GM21786 (cell line): ENCODE data around the gene EYS.
"Not testable (repeated sequence)": the region's sequence is repeated elsewhere in the genome, so short reads cannot be mapped to it uniquely, and the experiment has no call there.

Experiments used
- ATAC-seq: cut with Tn5 transposase; IDR thresholded peaks from one replicate; pipeline ENCODE4 v1.9.1; 2021; ENCODE audit not compliant: unreplicated experiment

Gene EYS

DNA sequence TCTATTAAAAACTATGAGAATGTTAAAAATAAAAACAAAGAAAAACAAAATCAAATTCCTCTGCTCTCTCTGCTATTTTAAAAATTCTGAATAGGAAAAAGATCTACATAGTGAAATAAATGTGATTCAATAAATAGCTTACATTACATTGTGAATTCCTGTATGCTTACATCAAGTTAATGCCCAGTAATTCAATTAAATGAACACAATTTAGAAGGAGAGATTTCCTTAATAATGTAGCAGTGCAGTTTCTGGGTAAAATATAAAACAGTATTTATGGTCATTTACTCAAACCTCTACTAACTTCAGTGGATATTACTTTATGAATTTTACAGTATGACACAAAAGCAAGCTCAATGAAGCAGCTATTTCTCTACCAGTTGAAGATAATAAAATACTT, 594.6 kb downstream of the EYS start:
- no peak for ATAC-seq

DNA sequence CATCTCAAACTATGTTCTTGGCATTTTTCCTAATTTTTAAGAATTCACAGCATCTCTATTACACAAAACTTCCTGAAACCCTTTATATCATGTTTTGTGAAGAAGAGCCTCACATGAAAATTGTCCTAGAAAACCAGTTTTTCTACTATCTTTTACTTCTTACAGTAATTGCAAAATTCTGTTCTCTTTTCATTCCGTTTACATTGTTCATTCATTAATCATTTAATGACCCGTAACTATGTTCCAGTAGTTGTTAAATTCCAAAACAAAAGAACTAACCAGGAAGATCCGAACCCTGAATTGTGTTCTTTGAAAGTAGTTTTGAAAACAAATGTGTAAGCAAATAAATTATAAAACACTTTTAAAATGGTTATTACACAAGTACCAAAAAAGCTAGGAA, 597.0 kb downstream of the EYS start:
- no peak for ATAC-seq

DNA sequence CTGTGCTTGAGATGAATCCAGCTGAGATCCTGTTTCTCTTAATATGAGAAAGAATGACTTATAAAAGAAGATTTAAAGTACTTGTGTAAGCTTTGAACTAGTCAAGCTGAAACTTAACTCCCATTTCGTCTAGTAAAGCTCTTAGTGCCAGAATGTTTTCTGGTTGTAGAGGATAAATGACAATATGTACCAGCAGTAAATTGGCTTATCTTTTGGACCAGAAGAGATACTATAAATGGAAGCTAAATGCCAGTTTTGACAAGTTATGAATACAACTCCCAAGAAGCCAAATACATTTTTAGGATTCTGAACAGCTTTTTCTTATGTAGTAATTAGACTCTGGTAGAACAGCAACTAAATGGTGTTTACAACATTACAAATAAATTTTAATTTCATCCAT, 608.7 kb downstream of the EYS start:
- ATAC-seq = no peak

DNA sequence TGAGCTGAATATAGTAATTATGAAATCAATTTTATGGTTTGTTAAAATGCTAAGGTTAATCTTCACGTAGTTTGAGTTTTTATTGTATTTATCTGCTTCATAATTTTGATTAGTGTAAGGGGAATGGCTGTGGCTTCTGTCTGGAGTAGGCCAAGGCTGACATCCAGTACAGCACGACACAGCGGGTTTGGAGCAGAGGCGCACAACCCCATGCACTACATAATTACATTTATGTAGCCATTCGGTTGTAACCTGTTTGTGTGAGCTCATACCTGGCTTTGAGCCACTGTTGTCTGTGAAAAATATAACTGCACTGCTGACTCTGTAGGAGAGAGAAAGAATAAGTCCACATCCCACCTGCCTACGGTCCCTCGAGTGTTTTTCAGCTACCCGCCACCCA, 615.5 kb downstream of the EYS start:
- ATAC-seq = no peak

DNA sequence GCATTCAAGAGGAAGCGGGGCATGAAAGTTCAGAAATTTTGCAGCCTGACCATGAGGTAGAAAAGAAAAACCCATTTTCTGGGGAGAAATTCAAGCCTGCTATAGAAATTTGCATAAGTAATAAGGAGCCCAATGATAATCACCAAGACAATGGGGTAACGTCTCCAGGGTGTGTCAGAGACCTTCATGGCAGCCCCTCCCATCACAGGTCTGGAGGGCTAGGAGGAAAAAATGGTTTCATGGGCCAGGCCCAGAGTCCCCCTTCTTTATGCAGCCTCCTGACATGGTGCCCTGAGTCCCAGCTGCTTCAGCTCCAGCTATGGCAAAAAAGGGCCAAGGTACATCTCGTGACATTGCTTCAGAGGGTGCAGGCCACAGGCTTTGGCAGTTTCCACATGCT, 618.5 kb downstream of the EYS start:
- no peak for ATAC-seq

DNA sequence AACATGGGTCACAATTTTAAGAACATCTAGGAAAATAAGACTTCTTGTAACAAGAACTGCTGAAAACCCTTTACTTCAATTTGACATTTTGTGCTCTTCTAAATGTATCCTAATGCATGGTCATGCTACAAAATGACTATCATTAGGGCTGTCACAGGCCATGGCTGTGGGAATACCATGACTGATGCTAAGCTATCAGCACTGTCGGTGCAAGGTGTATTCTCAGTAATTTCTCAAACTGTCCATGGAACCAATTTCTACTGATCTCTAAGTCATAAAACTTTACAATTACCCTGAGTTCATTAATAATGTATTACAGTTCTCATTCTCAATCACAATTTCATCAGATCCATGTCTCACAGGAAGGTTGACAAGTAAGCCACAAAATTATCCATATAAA, 625.3 kb downstream of the EYS start:
- no peak for ATAC-seq

DNA sequence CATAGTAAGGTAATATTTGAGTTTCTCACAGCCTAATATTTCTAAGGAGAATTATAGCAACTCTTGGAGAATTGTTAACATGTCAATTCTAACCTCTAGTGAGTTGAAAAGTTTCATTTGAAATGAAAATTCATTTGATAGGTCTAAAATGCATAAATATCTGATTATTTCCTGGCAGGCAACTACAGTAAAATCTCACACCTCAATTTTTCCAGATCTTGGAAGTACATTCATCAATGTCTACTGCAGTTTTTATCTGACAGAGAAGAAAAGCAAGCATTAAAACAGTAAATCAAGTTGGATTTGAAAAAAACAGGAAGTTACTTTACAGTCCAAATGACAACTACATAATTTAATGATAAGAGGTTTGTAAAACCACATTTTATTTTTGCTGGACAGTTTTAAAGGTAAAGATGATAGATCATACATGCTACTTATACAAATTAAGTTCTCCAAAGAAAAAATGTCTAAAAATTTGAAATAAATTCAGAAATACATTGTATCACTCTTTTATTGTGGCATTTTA, 631.3 kb downstream of the EYS start:
- ATAC-seq = no peak

DNA sequence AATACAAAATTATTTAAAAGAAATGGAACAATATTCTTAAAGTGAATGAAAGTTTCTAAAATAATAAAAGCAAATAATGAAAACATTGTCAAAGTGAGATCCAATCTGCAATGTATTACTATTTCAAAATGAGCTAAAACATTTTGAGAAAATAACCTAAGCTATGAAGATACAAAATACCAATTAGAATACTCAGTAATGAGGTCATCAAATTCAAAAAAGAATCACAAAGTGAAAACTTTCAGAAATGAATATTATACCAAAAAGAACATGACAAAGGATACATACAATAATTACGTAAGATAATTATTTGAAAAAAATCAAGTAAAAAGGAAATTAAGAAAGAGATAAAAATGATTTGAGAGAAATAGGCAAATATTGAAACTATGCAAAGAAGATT, 634.5 kb downstream of the EYS start:
- ATAC-seq = no peak

DNA sequence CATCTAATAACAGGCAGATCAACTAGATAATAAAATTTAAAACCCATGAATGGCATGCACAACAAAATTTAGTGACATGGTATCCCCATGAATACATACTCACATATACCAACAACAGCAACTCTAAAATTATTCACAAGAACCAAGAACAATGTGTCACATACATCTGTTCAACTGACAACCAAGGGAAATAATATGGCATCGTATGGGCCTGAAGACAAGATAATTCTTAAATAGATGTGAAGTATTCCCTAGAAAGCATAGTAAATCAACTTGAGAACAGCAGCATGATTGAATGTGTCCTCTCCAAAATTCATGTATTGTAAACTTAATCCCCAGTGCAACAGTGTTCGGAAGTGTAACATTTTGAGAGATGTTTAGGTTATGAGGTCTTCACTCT, 635.5 kb downstream of the EYS start:
- ATAC-seq = no peak

DNA sequence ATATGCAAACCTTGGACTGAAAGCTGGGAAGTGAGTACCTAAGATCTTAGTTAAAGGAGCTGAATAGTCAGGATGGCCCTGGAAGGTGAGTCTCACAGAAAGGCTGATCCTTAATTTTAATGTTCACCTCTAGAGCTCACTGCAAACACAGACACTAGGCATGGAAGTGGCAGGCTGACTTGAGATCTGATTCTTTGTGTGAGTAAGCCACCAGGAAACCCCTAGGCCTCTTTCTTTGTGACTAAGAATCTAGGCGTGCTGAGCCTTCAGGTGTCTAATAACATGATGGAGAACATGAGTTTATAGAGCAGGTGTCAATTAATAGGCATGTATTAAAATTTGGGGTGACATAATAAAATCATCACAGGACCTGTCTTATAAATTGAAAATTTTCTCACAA, 642.2 kb downstream of the EYS start:
- no peak for ATAC-seq

DNA sequence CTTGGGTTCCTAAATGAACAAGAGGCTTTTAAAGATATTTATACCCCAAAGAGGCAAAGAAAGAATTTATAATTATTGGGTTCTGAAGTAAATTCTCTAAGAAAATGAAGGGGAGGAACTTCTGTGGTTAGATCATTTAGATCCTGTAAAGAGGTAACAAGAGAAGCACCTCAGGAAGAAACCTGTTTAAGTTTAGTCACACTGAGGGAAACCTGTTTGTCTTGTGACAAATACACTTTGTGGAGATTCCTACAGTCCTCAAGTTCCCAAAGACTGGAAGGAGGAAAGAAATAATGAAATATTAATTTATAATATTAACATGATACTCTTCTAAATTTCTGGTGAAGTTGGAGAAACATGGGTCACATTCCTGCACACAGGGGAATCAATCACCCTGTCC, 647.5 kb downstream of the EYS start:
- no peak for ATAC-seq

DNA sequence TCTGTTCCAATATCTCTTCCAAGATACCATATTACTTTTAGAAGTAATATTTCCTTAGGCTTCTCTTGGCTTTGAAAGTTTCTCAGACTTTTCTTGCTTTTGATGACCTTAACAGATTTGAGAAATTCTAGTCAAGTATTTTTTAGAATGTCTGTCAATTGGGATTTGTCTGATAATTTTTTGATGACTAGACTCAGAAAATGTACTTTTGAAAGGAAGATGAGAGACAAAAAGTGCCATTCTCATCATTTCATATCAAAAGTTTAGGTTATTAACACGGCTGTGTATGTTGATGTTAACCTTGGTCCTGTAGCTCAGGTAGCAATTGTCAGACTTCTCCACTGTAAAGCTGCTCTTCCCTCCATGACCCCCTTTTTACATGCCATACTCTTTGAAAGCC, 651.5 kb downstream of the EYS start:
- ATAC-seq = no peak

DNA sequence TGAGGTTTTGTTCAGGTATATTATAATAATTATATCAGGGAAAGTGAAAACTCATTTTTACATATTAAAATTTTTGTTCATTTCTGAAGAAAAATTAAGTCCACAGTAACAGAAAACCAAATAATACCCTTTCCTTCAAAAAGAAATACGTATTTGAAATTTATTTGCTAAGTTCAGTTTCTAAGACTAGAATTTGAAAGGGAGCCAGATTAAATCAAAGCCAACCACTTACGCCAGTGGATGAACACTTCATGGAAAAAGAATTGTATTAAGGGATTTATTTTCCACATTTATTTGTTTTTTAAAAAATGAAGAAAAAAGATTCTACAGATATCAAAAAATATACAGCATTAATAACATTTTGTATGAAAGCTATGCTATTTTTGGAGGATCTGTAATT, 654.4 kb downstream of the EYS start:
- ATAC-seq = no peak

DNA sequence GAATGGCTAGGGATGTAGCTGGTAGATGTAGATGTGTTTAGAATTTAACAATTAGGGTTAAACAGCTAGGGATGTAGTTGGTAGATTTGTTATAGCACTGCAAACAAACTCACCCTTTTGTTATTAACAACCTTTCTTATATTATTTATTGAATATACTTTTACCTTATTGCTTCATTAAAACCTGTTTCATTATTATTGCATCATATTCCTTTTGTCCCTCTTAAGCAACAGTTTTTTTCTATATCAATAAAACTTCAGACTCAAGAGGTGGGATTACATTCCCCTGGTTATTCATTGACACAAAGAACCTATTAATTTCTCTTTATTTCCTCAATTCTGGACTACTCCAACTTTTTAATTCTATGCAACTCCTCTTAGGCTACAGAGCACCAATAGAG, 661.2 kb downstream of the EYS start:
- no peak for ATAC-seq

DNA sequence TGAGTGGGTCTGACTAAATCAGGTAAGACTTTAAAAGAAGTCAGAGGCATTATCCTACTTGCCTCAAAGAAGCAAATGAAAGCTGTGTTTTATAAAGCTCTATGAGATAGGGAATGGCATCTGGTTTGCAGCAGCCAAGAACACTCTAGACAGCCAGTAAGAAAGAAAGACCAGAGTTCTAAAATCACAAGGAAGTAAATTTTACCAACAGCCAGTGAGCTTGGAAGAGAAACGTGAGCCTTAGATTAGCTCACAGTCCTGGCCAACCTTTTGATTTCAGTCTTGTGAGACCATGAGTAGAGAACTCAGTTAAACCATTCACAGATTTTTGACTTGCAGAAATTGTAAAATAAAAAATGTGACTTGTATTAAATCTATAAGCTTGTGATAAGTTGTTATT, 693.0 kb downstream of the EYS start:
- ATAC-seq = no peak

DNA sequence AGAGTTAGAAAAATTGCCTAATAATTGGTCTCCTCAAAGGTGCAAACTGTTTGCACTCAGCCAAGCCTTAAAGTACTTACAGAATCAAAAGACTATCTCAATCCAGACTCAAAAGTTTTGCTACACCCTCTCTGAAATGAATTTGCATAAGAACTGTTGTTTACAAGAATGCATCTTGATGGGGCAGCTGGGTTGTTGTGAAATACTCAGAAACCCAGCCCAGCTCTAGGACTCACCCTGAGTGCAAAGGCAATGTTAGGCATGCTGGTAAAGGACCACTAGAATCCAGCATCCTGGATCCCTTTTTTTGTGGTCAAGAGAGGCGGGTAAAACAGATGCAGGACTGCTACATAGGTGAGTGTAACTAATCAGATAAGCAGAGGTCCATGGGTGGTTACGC, 700.2 kb downstream of the EYS start:
- no peak for ATAC-seq

DNA sequence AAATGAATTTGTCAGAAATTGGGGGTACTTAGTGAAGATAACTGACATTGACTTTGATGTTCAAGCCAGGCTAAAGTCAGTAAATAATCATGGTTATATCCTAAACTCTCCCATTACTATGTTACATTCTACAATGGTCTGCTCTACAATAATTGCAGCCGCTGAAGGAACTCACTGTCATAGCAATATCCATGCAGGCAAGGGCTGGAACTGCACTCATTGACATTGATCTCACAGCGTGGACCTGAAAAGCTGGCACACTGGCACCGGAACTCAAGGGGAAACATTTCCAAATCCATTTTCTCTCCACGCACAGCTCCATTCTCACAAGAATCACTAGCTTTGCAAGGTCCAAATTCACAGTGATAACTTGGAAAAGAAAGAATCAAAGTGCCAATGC, 702.7 kb downstream of the EYS start:
- ATAC-seq = no peak

DNA sequence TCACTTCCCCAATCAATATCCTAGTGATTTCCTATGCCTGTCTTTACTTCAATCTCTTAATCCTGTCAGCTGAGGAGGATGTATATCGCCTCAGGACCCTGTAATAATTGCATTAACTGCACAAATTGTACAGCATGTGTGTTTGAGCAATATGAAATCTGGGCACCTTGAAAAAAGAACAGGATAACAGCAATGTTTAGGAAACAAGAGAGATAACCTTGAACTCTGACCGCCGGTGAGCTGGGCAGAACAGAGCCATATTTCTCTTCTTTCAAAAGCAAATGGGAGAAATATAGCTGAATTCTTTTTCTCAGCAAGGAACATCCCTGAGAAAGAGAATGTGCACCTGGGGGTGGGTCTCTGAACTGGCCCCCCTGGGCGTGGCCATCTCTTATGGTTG, 704.1 kb downstream of the EYS start:
- not testable (repeated sequence) for ATAC-seq

DNA sequence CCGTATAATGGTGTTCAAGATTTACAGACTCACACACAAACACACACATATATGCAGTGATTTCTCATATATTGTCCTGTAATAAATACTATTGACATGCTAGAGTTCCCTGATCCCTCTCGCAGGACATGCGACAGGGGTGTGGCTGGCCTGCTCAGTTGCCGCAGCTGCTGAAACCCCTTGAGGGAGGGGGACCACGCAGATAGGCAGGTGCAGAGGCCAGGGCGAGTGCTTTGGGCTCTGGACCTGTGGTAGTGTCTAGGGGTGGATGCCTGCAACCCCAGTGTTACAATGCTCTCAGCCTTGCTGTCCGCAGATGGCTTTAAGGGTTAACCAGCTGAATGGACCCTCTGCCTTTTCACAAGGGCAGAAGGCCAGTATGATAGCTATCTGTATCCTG, 706.2 kb downstream of the EYS start:
- ATAC-seq = no peak

DNA sequence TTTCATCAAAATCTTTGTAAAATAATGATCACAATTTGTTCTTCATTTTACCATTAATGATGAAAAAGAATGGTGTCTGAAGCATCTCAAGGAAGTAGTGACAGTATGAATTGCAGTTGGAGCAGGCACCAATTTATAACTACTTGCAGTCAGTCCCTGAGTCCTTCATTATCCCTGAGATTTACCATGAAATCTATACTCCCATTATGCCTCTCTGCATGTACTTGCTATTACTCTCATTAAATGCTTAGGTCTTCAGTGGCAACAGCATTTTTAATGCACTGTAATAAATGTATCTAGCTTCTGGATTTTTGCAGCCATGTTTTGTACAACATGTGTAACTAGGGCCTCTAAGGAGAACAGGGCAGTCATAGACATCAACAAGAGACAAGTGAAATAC, 708.8 kb downstream of the EYS start:
- no peak for ATAC-seq

DNA sequence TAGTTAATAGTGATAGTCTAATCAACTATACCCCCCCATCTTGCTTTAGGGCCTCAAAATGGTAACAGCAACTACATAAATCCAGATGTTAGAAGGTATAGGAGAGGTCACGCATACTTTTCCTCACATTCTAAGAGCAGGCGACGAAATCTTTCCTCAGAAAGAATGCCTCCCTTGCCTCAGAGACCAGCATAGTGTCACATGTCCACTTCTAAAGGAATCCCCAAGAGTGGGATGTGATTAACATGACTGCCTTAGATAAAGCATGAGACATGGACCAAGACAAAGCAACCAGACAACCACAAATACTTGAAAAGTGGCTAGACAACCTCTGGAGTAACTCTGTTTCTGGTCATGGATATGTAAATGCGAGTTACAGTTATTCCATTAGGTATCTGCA, 710.7 kb downstream of the EYS start:
- no peak for ATAC-seq

DNA sequence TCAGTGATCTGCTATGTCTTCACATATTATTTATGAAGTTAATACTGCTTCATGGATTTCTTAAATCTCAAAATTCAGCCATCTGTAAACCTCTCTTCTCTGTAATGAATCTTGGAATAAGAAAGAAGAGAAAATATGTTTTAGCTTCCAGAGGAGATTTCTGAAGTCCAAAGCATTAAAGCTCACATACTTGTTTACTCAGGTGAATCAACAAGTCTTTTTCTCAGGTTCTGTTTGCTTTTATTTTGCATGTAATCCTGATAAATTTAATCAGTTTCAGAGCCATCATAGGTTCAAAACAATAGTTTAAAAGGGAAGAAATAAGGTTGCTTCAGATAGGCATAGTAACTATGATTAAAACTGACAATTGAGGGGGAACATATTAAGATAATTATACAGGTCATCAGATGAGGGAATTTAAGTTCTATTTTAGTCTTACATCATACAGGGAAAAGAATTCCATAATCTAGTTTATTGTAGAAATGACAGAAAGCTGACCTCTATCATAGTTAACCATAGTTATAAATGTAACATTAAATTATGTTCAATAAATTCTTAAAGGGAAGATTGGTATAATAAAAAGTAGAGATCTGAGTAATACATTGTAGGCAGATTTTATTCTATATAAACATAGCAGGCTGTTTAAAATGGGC, 716.2 kb downstream of the EYS start:
- no peak for ATAC-seq

DNA sequence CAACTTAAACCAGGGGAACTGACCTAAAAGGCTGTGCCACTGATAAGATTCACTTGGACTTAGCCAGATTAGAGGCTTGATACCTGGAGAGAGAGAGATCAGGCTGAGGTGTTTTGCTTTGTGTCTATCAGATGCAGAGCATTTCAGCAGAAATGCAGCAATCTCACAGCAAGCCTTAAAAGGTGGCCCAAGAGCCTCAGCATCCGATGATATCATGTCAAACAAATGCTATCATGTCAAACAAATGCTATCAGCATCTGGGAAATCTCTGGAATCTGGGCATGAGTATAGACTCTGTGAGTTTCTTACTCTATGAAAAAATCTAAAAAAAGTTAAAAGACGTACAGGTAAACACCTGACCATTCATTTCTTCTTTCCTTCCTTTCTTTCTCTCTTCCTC, 718.9 kb downstream of the EYS start:
- ATAC-seq = no peak

DNA sequence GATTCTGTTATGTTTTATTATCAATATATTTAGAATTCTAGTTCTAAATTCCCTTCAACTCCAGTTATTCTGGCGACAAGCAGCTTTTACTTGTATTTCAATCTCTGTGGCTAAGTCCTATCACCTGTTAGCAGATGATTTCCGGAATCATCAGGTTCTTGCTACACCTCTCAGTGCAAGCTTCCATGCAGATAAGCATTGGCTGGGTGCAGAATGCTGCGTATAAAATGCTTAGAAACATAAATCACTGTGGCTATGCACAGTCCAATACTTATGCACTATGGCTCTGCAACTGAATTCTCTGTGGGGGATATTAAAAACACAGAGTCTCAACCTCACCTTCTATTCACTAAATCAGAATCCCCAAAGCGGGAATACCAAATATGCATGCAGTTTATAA, 720.0 kb downstream of the EYS start:
- ATAC-seq = no peak
